ENCODE measurements around the gene MORC4. TPM values are rescaled to one million over a fixed set of nuclear protein-coding genes. Genes with fewer than 3 reads are reported as not detected.
"Not testable (repeated sequence)": the region's sequence is repeated elsewhere in the genome, so short reads cannot be mapped to it uniquely, and the experiment has no call there.

The MORC4 gene
- polyA plus RNA-seq (ENCODE audit: insufficient read length in 4 of 4): 10 to 100 TPM; 18.7 to 21.9 (median 19.8) TPM

DNA sequence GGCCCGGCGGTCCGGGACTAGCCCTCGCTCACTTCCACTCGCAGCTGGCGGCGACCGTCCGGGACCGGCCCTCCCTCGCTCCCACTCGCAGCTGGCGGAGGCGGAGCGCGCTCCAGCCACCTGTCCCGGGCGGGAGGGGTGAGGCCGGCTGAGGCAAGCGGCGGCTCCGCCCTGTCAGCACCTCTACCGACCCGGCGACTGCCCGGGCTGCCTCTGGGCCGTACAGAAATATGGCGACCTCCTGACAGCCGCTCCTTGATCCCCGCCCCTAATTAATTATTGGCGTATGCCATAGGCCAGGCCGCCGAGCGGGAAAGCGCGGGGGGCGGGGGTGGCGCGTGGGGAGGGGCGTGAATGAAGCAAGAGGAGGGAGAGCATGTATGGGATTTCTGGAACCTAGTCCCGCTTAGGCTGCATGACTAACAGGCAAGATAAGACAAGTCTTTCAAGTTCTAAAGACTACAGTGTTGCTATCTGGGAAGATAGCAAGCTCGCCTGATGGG lies at the start of gene MORC4:
Gene MORC4 (minus strand): TSS at position 200 of the 503 bp plus-strand sequence. CDS start 243 bp downstream, outside the sequence.
- peak in 3 of 4 donors; percentile 6 to 36 (median 28) for DNase-seq (ENCODE audit: low read depth in 4 of 4, low spot score in 2 of 4)

- DNase-seq (ENCODE audit: low read depth in 4 of 4, low spot score in 2 of 4): no peak
Measured at GRCh38 chrX:107047622-107048021, 47.6 kb upstream of the MORC4 start.

DNA sequence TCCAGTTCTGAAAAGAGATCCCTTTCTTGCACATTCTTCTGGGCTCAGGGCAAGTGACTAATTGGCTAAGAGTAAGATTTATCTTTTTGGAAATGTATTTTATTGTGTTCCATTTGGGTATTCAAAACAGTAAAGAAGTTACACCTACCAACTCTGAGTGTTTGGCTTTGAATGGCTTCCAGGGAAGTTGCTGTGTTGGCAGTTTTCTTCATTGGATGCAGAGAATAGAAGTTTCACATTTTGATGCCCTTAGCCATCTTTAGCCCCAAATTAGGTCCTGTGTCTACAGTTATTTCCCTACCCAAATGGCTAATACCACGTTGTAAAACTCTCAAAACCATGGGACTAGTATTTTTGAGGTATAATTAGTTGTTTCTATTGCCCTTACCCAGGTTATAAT lies 29.7 kb upstream of the MORC4 start:
- no peak for DNase-seq (ENCODE audit: low read depth in 4 of 4, low spot score in 2 of 4)

DNA sequence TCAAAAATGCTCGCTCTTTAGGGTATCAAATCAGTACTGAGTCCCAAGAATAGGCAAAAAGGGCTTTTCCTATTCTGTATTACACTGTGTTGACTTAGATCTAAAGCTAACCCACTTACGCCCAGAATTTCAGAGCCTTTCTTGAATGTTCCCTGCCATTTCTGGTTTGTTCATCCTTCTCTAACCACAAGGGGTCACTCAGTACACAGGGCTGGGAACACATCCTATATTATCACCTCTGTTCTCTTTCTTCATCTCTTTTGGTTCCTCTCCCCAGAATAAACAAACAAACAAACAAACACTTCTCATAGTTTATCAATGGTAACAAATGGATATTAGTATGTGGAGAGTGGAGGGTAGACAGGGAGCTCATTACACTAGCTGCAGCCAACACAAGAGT lies 25.5 kb upstream of the MORC4 start:
- DNase-seq (ENCODE audit: low read depth in 4 of 4, low spot score in 2 of 4): peak in 2 of 4 donors; percentile 1

DNA sequence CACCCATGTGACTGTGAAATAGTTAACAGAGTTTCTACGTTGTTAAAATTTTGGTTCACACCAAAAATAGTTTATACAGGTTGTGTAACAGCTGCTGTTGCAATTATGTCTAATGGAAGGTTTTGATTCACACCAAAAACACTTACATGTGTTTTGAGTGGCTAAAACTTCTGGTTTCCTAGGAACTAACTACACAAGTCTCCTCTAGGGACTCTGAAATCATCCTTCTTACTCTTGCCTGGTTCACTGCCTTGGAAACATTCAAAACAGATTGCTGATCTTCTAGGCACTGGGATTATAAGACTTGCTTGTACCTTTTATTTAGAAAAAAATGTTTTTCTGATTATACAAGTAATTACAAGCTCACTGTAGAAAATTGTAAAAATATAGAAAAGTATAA lies 14.9 kb upstream of the MORC4 start:
- no peak for DNase-seq (ENCODE audit: low read depth in 4 of 4, low spot score in 2 of 4)

DNA sequence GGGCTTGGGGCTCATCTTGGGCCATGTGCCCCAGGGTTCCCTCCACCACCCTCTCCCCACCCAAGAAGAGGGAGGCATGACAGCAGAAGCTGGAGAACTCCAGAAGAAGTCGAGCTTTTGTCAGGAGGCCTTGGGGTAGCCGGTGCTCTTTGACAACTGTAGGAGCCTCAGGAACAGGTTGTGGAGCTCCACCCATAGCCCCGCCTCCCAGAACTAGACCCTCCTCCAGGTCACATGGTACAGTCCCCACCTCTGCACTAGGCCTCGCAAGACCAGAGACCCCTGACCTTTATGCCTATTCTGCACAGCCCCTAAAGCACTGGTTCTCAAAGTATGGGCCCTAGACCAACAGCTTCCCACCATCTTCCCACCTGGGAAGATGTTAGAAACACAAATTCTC lies 8.0 kb upstream of the MORC4 start:
- DNase-seq (ENCODE audit: low read depth in 4 of 4, low spot score in 2 of 4): no peak

DNA sequence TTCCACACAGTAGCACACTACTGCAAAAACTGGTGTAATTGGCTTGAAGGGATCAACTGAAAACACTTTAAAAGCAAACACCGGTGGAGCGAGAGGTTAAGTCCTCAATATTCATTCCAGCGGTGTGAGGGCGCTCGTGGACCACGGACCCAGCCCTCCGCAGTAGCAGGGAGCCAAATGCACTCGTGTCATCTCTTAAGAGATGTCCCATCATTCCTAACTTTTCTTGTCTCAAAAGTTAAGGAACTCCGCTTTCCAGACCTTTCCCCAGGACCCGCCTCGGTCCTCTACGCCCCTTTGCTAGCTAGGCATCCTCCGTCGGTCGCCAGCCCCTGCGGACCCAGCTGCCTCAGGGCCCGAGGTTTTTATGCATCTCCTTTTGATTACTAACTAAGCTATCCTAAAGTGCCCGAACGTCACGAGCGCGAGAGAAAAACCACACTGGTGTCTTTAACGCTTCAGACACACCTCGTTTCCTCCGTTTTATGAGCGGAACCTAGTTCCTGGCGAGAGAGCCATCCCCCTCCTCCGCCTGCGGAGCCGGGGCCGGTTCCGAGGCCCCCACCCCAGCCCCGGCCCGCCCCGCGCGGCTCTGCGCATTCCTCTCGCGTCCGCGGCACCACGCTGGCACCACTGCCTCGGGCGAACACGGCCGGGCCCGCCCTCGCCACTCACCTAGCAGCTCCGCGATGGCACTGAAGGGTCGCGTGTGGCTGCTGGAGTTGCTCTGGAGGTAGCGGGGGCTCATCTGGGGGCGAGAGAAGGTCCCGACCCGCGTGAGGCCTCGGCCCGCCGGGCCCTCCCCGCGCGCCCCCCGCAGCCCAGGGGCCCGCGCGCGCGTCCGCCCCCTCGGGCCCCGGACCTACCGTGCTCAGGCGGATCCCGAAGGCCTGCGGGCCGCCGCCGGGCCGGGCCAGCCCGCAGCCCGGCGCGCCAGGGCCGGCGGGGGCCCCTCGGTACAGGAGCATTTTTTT lies 723 bp downstream of the MORC4 start:
- DNase-seq (ENCODE audit: low read depth in 4 of 4, low spot score in 2 of 4): peak in 3 of 4 donors; percentile 7 to 44 (median 29)

DNA sequence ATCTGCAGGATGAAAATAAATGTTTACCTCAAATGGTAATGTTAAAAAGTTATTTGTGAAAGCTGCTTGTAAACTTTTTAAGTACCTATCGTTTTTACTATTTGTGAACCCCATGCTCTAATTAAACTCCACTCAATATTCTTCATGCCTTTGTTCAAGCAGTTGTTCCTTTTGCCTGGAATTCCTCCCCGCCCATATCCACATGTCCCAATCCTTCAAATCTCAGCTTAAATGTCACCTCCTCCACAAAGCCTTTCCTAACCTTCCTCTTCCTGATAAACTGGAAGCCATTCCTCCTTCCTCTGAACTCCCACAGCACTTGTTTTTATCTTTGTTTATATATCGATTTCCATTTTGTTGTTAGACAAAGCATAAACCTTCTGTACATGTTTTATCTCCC lies 2.4 kb downstream of the MORC4 start:
- DNase-seq (ENCODE audit: low read depth in 4 of 4, low spot score in 2 of 4): no peak

GRCh38 chrX:106995678-106996077 lies 4.3 kb downstream of the MORC4 start:
- no peak for DNase-seq (ENCODE audit: low read depth in 4 of 4, low spot score in 2 of 4)

- DNase-seq (ENCODE audit: low read depth in 4 of 4, low spot score in 2 of 4): no peak
Measured at GRCh38 chrX:106987488-106987887, 12.5 kb downstream of the MORC4 start.

DNA sequence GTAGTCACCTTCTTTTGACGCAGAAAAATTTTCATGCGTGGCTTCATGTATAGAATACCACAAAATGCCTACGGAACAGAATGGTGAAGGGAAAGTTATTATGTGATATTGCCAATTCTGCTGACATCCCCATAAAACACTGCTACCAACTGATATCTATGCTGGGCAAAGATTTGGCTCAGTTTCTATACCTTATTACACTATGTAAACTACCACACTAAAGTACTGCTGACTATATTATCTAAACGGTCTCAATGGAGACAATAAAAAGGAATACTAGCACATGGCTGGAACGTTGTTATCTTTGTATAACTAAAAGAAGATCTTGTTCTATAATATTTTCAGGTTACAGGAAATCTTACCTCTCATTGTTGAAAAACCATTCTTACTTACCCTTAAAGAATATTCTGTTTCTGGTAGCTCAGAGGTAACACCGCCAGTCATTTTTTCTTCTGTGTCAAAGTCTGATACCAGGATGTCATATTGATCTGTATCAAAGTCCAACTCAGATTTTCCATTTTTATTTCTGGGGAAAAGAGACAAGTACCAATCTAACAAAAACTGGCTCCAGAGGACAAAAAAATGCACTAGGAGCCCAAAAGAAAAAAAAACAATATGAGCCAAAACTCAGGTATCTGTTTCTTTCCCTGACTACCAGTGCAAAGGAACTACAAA lies 18.9 kb downstream of the MORC4 start:
- no peak for DNase-seq (ENCODE audit: low read depth in 4 of 4, low spot score in 2 of 4)

DNA sequence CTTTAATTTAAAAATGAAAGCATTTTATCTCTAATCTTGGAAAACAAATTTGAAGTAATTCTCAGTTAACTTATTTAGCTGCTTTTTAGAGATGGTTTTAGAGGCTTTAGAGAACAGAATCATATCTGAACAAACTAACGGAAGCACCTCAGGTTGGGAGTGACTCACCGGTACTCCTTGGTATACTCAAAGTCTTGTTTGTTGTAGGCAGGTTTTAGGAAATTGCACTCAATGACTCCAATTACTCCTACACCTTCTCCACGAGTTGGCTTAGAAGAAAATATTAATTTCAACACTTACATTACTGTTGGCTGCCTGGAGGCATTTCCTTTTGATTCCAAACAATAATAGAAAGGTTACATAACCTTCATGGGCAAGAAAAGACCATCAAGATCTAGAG lies 23.6 kb downstream of the MORC4 start:
- no peak for DNase-seq (ENCODE audit: low read depth in 4 of 4, low spot score in 2 of 4)

DNA sequence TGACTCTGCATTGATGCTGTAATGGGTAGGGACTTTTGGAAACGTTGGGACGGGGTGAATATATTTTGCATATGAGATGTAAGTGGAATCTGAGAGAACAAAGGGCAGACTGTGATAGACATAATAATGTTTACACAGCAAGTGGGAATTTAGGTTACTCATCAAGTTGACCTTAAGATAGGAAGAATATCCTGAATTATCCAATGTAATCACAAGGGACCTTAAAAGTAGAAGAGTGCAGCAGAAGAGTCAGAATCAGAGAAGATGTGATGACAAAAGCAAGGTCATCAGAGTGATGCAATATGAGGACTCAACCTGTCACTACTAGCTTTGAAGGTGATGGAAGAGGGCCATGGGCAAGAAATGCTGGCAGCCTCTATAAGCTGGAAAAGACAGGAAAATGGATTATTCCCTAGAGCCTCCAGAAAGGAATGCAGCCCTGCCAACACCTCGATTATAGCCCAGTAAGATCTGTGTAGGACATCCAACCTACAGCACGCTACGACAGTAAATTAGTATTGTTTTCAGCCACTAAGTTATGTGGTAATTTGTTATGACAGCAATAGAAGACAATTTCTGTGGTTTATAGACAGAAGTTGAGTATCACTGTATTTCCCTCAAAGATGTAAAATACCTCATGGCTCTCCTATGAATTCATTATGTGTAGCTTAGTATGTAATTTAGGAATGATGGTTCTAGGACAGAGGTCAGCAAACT lies 26.4 kb downstream of the MORC4 start:
- DNase-seq (ENCODE audit: low read depth in 4 of 4, low spot score in 2 of 4): no peak

DNA sequence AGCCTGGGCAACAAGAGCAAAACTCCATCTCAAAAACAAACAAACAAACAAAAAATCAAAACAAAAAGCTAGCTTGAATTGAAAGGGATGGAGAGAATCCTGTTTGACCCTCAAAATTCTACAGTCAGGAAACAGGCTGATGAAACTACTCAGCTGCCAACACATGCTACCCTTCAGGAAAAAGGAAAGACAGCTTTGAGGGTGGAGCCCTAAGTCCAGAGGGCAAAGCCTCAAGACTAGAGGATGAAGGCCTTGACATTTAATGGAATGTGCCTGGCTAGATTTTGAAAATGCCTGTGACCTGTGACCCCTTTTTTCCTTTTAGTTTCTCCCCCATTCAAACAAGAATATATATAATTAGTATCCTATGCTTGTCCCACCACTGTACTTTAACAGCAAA lies 27.1 kb downstream of the MORC4 start:
- DNase-seq (ENCODE audit: low read depth in 4 of 4, low spot score in 2 of 4): no peak

DNA sequence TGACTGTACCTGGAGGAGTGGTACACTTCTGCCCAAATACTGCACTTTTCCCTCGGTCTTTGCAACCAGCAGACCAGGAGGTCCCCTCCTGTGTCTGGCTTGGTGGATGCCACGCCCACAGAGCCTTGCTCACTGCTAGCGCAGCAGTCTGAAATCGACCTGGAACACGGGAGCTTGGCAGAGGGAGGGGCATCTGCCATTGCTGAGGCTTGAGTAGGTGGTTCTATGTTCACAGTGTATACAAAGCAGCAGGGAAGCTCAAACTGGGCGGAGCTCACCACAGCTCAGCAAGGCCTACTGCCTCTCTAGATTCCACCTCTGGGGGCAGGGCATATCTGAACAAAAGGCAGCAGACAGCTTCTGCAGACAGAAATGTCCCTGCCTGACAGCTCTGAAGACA lies 33.5 kb downstream of the MORC4 start:
- not testable (repeated sequence) for DNase-seq (ENCODE audit: low read depth in 4 of 4, low spot score in 2 of 4)

GRCh38 chrX:106964290-106964689 lies 35.7 kb downstream of the MORC4 start:
- DNase-seq (ENCODE audit: low read depth in 4 of 4, low spot score in 2 of 4): no peak

GRCh38 chrX:106963111-106963510 lies 36.9 kb downstream of the MORC4 start:
- no peak for DNase-seq (ENCODE audit: low read depth in 4 of 4, low spot score in 2 of 4)

DNA sequence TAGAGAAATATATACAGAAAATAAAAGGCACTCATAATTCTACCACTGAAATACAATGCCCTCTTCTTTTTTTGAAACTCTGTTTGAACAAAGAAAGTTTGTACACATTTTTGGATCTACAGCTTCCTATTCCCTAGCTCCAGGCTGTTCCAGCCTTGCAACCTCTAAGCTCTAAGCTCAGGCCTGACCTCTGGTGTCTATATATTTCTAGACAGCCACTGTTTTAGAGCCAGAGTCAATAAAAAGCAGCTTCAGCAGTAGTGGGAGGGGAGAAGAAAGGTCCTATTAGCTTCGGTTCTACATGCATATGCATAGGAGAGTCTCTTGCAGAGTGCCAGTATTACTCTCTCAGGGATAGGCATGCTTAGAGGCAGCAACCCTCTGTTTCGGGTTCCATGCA lies 40.1 kb downstream of the MORC4 start:
- DNase-seq (ENCODE audit: low read depth in 4 of 4, low spot score in 2 of 4): no peak

GRCh38 chrX:106957856-106958255 lies 42.2 kb downstream of the MORC4 start:
- no peak for DNase-seq (ENCODE audit: low read depth in 4 of 4, low spot score in 2 of 4)

DNA sequence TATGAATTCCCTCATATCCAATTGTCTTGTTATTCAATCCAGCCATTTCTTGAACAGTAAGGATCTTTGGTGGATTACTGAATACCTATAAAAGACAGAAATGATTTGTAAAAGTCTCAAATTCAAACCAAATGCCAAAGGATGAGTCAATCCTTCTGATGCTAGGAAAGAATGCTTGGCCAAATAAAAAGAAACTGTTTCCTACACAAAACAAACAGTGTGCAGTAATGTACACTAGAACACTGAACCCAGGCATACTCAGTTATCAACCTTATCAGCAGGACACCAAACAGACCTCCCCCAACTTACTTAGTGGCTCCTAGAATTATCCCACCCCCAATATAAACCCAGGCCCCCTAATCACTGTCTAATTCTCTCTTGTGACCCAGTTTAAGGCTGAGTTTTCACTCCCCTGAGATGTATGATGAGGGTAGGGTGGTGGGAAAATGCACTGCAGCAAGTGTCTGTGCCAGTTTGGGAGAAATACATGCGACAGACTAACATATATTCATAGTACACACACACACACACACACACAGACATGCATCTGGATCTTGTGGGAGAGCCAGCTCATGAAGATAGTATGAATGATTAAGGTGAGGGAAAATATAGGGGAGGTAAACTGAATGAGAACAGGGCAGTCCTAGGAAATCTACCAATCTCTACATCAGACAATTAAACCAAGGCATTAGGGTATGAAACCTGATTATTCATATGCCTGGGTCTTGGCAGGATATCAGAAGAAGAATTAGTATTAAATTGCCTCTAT lies 44.8 kb downstream of the MORC4 start:
- no peak for DNase-seq (ENCODE audit: low read depth in 4 of 4, low spot score in 2 of 4)

Measured in left renal cortex interstitium (tissue), 4 donors.